GM12873 (cell line): ENCODE results near the gene DBNDD1.

Experiments
- CTCF ChIP-seq: IDR thresholded peaks from 2 replicates; pipeline ENCODE4 v1.5.1; 2012; ENCODE audit warnings: low read depth, mild to moderate bottlenecking, moderate library complexity, low read length, control low read depth; ENCODE audit not compliant: insufficient read depth; ENCODE audit errors: missing control alignments

DBNDD1 gene

GRCh38 chr16:90022209-90023077 lies 3.2 kb upstream of the DBNDD1 start:
- no peak for TF ChIP-seq CTCF

- no peak for TF ChIP-seq CTCF
Observed at GRCh38 chr16:90020838-90021382, 1.7 kb upstream of the DBNDD1 start.

GRCh38 chr16:90020260-90020837 lies 1.1 kb upstream of the DBNDD1 start:
- no peak for TF ChIP-seq CTCF

- TF ChIP-seq CTCF, result peak; percentile 45
Observed at GRCh38 chr16:90019543-90020259, 445 bp upstream of the DBNDD1 start.

DNA sequence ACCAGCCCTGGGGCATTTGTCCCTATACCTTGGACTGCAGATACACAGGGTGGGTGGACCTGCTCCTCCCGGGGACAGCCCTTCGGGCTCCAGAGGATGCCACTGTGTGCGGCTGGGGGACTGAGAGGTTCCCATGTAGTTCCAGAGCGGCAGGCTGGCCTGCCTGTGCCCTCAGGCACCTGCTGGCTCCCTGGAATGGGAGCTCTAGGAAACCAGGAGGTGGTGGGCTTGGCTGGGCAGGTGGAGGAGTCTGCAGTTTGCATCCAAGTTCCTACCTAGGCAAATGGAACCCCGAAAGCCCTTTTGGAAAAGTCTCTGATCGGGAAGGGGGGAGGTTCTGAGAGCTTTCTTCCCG lies 982 bp downstream of the DBNDD1 start:
- no peak for TF ChIP-seq CTCF

- TF ChIP-seq CTCF, result no peak
Observed at GRCh38 chr16:90016339-90016950, 2.8 kb downstream of the DBNDD1 start.
